ENCODE measurements around the gene PCSK1. TPM values are rescaled to one million over a fixed set of nuclear protein-coding genes. Genes with fewer than 3 reads are reported as not detected.

PCSK1 gene
- polyA plus RNA-seq, 1 donor (not counting 4 experiments of a cell fraction or from before 2014, with no cell fraction given), result 0.03 TPM

- no peaks in the 10 kb centered on the region for H3K36me3 ChIP-seq (ENCODE audit: control insufficient read depth in 2 of 2, extremely low read depth in 1 of 2, insufficient read depth in 2 of 2, low read length in 2 of 2)
- no peaks in the 10 kb centered on the region for H3K27me3 ChIP-seq (ENCODE audit: control insufficient read depth, extremely low read depth, insufficient read depth, low read length)
- no peak overlapping the region for H3K4me2 ChIP-seq (ENCODE audit: control insufficient read depth, extremely low read depth, insufficient read depth, low read depth, low read length)
- no peak for TF ChIP-seq EZH2 (IDR thresholded peaks at IDR 0.05; ENCODE audit: low read length)
- no peak for TF ChIP-seq CTCF (optimal IDR thresholded peaks at IDR 0.05 in 1 of 3, IDR thresholded peaks at IDR 0.05 in 1 of 3, conservative IDR thresholded peaks at IDR 0.05 in 1 of 3; ENCODE audit: extremely low read depth in 1 of 3, insufficient read depth in 2 of 3, low read length in 3 of 3)
- no peaks in the 10 kb centered on the region for H3K79me2 ChIP-seq (ENCODE audit: control insufficient read depth, insufficient read depth, low read length)
- H4K20me1 ChIP-seq (ENCODE audit: control insufficient read depth, extremely low read depth, insufficient read depth, low read length), result no peaks in the 10 kb centered on the region
- no peak overlapping the region for H3K27ac ChIP-seq (ENCODE audit: control insufficient read depth, insufficient read depth, low read length)
- dilution Hi-C loops (cut with MboI; ENCODE audit: extremely low pct_ligation_motif_present, low sequenced_read_pairs), result no loop called here
- no peak overlapping the region for H2AFZ ChIP-seq (ENCODE audit: control insufficient read depth, low read length)
- no peaks in the 10 kb centered on the region for H3K4me1 ChIP-seq (ENCODE audit: control insufficient read depth, extremely low read depth, insufficient read depth, low read length)
- DNase-seq (ENCODE audit: low read depth, low spot score), result no peak
- H3K4me3 ChIP-seq (ENCODE audit: control insufficient read depth in 2 of 3, extremely low read depth in 1 of 3, insufficient read depth in 2 of 3, low read depth in 1 of 3, low read length in 3 of 3), result no peak overlapping the region
- FAIRE-seq, result no peak
- no peaks in the 10 kb centered on the region for H3K9me1 ChIP-seq (ENCODE audit: control insufficient read depth, extremely low read depth, insufficient read depth, low read length)
- H3K9me3 ChIP-seq (ENCODE audit: control insufficient read depth, low read depth, low read length), result no peaks in the 10 kb centered on the region
- no peak overlapping the region for H3K9ac ChIP-seq (ENCODE audit: control insufficient read depth, extremely low read depth, insufficient read depth, low read length)
These were observed 40.1 kb upstream of the PCSK1 start for GRCh38 chr5:96473155-96473554.

GRCh38 chr5:96470785-96471184 is 37.7 kb upstream of the PCSK1 start:
- H2AFZ ChIP-seq (ENCODE audit: control insufficient read depth, low read length), result no peak overlapping the region
- no peaks in the 10 kb centered on the region for H3K9me1 ChIP-seq (ENCODE audit: control insufficient read depth, extremely low read depth, insufficient read depth, low read length)
- TF ChIP-seq EZH2 (IDR thresholded peaks at IDR 0.05; ENCODE audit: low read length) (no peak), CTCF (optimal IDR thresholded peaks at IDR 0.05 in 1 of 3, IDR thresholded peaks at IDR 0.05 in 1 of 3, conservative IDR thresholded peaks at IDR 0.05 in 1 of 3; ENCODE audit: extremely low read depth in 1 of 3, insufficient read depth in 2 of 3, low read length in 3 of 3) (no peak)
- H3K9ac ChIP-seq (ENCODE audit: control insufficient read depth, extremely low read depth, insufficient read depth, low read length), result no peak overlapping the region
- FAIRE-seq, result peak; percentile 32
- no peaks in the 10 kb centered on the region for H4K20me1 ChIP-seq (ENCODE audit: control insufficient read depth, extremely low read depth, insufficient read depth, low read length)
- no peaks in the 10 kb centered on the region for H3K27me3 ChIP-seq (ENCODE audit: control insufficient read depth, extremely low read depth, insufficient read depth, low read length)
- H3K79me2 ChIP-seq (ENCODE audit: control insufficient read depth, insufficient read depth, low read length), result no peaks in the 10 kb centered on the region
- DNase-seq (ENCODE audit: low read depth, low spot score), result no peak
- H3K9me3 ChIP-seq (ENCODE audit: control insufficient read depth, low read depth, low read length), result no peaks in the 10 kb centered on the region
- H3K27ac ChIP-seq (ENCODE audit: control insufficient read depth, insufficient read depth, low read length), result no peak overlapping the region
- no peak overlapping the region for H3K4me3 ChIP-seq (ENCODE audit: control insufficient read depth in 2 of 3, extremely low read depth in 1 of 3, insufficient read depth in 2 of 3, low read depth in 1 of 3, low read length in 3 of 3)
- no peaks in the 10 kb centered on the region for H3K4me1 ChIP-seq (ENCODE audit: control insufficient read depth, extremely low read depth, insufficient read depth, low read length)
- H3K4me2 ChIP-seq (ENCODE audit: control insufficient read depth, extremely low read depth, insufficient read depth, low read depth, low read length), result no peak overlapping the region
- dilution Hi-C loops (cut with MboI; ENCODE audit: extremely low pct_ligation_motif_present, low sequenced_read_pairs), result no loop called here
- H3K36me3 ChIP-seq (ENCODE audit: control insufficient read depth in 2 of 2, extremely low read depth in 1 of 2, insufficient read depth in 2 of 2, low read length in 2 of 2), result no peaks in the 10 kb centered on the region
